ENCODE data around the gene FAM174C.
A peak's percentile ranks its signal among the peaks of the same experiment; 100 is the strongest.
"Not testable (repeated sequence)": the region's sequence is repeated elsewhere in the genome, so short reads cannot be mapped to it uniquely, and the experiment has no call there.

Gene FAM174C

GRCh38 chr19:1237754-1238368, 37.5 kb upstream of the FAM174C start, which contains the start of gene CBARP:
CBARP (minus strand) TSS chr19:1238005; CDS start chr19:1236100, 1,905 bp downstream.
- no peak for DNase-seq

DNA sequence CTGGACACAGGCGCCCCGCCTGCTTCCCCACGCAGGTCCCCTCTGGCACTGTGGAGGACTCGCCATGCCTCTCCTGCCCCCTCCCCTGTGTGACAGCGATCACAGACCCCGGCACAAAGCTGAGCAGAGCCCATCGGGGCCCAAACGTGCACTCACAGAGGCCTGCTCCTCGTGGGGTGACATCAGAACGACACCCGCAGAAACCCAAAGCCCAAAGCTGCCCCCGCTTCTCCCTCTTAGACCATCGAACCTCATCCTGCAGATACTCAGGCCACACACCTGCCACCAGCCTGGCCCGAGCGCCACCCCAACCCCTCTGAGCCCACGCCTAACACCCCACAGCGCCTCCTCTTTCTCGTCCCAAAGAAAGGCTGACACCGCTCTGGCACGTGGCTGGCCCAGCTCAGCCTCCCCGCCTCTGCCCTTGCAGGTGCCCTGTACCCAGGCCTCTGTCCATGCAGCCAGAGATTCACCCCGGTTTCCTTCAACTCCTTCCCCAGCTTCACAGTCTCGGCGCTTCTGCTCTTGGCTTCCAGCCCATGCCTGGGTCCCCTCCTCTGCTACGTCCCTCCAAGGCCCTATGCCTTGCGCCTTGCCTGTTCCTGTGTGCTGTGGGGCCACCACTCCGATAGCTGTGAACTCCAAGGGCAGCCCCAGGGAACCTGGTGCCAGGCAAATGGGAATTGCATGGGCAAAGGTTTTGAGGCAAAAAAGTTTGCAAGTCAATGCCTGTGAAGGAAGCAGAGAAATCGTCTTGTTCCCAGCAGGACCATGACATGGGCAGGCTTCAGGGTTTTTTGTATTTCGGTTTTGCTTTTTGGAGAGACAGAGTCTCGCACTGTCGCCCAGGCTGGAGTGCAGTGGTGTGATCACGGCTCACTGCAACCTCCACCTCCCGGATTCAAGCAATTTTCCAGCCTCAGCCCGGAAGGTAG, 36.7 kb upstream of the FAM174C start:
- no peak for DNase-seq

GRCh38 chr19:1239420-1239795, 35.9 kb upstream of the FAM174C start:
- DNase-seq: no peak

GRCh38 chr19:1239796-1240737, 35.3 kb upstream of the FAM174C start:
- DNase-seq: peak; percentile 74

GRCh38 chr19:1240925-1241324, 34.4 kb upstream of the FAM174C start:
- no peak for DNase-seq

- peak; percentile 73 for DNase-seq
These were observed 33.8 kb upstream of the FAM174C start, which contains the start of gene ATP5F1D for GRCh38 chr19:1241417-1242095. ATP5F1D (plus strand) TSS chr19:1241751; CDS start chr19:1241851, 100 bp downstream.

- peak; percentile 39 for DNase-seq
These were observed 31.3 kb upstream of the FAM174C start for GRCh38 chr19:1243768-1244692.

GRCh38 chr19:1244693-1245451, 30.5 kb upstream of the FAM174C start:
- DNase-seq: no peak

- DNase-seq: no peak
These were observed 29.7 kb upstream of the FAM174C start for GRCh38 chr19:1245494-1246264.

DNA sequence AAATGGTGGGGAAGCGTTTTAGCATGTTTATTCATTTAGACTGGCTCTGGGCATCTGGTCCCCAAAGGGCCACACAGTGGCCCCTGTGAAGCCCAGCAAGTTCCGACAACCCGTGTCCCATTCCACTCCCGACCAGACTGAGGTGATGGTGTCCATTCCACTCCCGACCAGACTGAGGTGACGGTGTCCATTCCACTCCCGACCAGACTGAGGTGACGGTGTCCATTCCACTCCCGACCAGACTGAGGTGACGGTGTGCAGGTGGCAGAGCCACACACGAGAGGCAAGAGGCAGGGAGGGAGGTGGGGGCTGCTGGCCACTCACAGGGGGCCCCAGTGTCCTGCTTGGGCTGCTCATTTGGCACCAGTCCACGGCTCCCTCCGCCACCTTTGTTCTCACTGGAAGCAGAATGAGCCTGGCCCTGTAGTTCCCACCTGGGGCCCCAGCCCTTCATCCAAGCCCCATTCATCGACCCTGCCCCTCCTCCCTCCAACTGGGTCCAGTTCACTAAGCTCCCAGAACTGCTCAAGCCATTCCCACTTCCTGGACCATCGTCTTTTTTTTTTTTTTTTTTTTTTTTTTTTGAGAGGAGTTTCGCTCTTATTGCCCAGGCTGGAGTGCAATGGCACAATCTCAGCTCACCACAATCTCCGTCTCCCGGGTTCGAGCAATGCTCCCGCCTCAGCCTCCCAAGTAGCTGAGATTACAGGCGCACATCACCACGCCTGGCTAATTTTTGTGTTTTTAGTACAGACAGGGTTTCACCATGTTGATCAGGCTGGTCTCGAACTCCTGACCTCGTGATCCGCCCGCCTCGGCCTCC, 28.9 kb upstream of the FAM174C start:
- DNase-seq: not testable (repeated sequence)

- no peak for DNase-seq
These were observed 27.6 kb upstream of the FAM174C start for GRCh38 chr19:1247748-1248138.

GRCh38 chr19:1248139-1248785, 27.1 kb upstream of the FAM174C start, which contains the start of gene MIDN:
MIDN (plus strand) TSS chr19:1248583; CDS start chr19:1250297, 1,714 bp downstream.
- DNase-seq: peak; percentile 87

DNA sequence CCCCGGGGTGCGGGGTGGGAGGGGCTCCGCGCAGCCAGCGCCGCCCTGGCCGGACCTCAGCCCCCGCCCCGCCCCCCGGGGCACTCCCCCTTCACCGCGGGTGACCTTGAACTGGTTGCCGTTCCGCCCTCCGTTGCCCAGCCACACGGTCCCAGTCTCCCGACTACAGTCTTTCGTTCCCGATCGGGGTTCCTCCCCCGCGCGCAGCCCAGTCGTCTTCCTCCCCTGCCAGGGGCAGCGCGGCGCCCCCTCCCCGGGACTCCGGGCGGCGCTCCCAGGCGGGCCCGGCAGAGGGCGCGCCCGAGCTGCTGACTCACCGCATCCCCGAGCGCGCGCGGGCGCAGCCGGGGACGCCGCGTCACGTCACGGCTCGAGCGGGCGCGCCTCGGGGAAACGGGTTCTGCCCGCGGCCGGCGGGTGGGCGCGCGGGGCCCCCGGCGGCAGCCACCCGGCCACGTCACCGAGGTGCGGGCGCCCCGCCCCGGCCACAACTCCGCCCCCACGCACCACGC, 26.5 kb upstream of the FAM174C start:
- peak; percentile 87 for DNase-seq

GRCh38 chr19:1249298-1249989, 25.9 kb upstream of the FAM174C start:
- DNase-seq: peak; percentile 92

DNA sequence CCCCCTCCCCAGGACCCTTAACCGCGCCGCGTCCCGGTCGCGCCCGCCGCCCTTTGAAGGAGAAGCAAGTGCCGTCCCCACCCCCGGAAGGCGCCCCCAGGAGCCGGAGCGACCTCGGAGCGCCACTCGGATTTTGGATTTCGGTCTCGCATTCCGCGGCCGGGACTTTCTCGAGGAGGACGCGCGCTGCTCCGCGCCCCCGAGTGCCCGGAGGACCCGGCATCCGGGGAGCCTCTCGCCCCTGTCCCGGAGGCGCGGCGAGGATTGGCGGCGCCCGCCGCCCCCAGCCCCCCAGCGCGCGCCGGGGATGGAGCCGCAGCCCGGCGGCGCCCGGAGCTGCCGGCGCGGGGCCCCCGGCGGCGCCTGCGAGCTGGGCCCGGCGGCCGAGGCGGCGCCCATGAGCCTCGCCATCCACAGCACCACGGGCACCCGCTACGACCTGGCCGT, 25.3 kb upstream of the FAM174C start:
- no peak for DNase-seq

GRCh38 chr19:1250437-1251260, 24.7 kb upstream of the FAM174C start:
- DNase-seq: no peak

All from GOT3 (cell line).